Putamen (tissue), 1 donor: Measurements from ENCODE around the gene LRRC56.

Experiments used
- DNase-seq: peaks from one replicate; pipeline ENCODE4 v3.0.0-alpha.2; 2016; ENCODE audit warnings: low spot score

Gene LRRC56

GRCh38 chr11:536841-537621 lies at the start of gene LRRC56:
LRRC56 (plus strand) TSS chr11:537527; CDS start chr11:540685, 3,158 bp downstream.
- peak; percentile 67 for DNase-seq

- DNase-seq, result no peak
Measured at GRCh38 chr11:487571-488021, 49.7 kb upstream of the LRRC56 start.

- DNase-seq, result no peak
Measured at GRCh38 chr11:488062-488461, 49.3 kb upstream of the LRRC56 start.

GRCh38 chr11:488579-488978 lies 48.7 kb upstream of the LRRC56 start:
- no peak for DNase-seq

- DNase-seq, result no peak
Measured at GRCh38 chr11:488992-489391, 48.3 kb upstream of the LRRC56 start.

GRCh38 chr11:489610-490185 lies 47.6 kb upstream of the LRRC56 start:
- DNase-seq, result no peak

- DNase-seq, result no peak
Measured at GRCh38 chr11:490186-490929, 47.0 kb upstream of the LRRC56 start.

- no peak for DNase-seq
Measured at GRCh38 chr11:490930-491260, 46.4 kb upstream of the LRRC56 start.

GRCh38 chr11:491358-491757 lies 46.0 kb upstream of the LRRC56 start:
- no peak for DNase-seq

GRCh38 chr11:492427-493226 lies 44.7 kb upstream of the LRRC56 start:
- no peak for DNase-seq

- DNase-seq, result peak; percentile 88
Measured at GRCh38 chr11:494761-495536, 42.4 kb upstream of the LRRC56 start.

GRCh38 chr11:495537-495931 lies 41.8 kb upstream of the LRRC56 start:
- no peak for DNase-seq

GRCh38 chr11:496834-497564 lies 40.3 kb upstream of the LRRC56 start:
- DNase-seq, result no peak

- no peak for DNase-seq
Measured at GRCh38 chr11:497565-498296, 39.6 kb upstream of the LRRC56 start.

- DNase-seq, result no peak
Measured at GRCh38 chr11:498297-499181, 38.8 kb upstream of the LRRC56 start.

GRCh38 chr11:499201-500076 lies 37.9 kb upstream of the LRRC56 start:
- no peak for DNase-seq

GRCh38 chr11:501001-501682 lies 36.2 kb upstream of the LRRC56 start:
- DNase-seq, result no peak
